Prostate gland (tissue), 2 donors: Measurements from ENCODE around the gene TRAF3IP3.

ENCODE experiments used
- CTCF ChIP-seq, 4 experiments: fragments of 200-600 bp in 2 of 4; fragments of 450-650 bp in 2 of 4; sonication (generic) in 2 of 4; IDR thresholded peaks; 1 replicate in 3 of 4; 2 replicates in 1 of 4; pipeline ENCODE4 v1.5.1; 2016 to 2019; ENCODE audit warnings: antibody characterized with exemption in 4 of 4, mild to moderate bottlenecking in 2 of 4, moderate library complexity in 2 of 4
- POLR2A ChIP-seq: fragments of 450-650 bp; IDR thresholded peaks from one replicate; pipeline ENCODE4 v1.6.1; 2016; ENCODE audit warnings: antibody characterized with exemption, mild to moderate bottlenecking
- POLR2AphosphoS5 ChIP-seq: sonication (generic); formaldehyde crosslinking; IDR thresholded peaks from one replicate; pipeline ENCODE4 v1.6.1; 2017; ENCODE audit warnings: antibody characterized with exemption

GRCh38 chr1:209717818-209718217, 38.0 kb upstream of the TRAF3IP3 start:
- TF ChIP-seq CTCF (IDR thresholded peaks at IDR 0.05) (no peak), POLR2A (no peak), POLR2AphosphoS5 (no peak)
